Esophagus mucosa (tissue), 1 donor: Measurements from ENCODE around the gene PATL2. TPM values are rescaled to one million over a fixed set of nuclear protein-coding genes. Genes with fewer than 3 reads are reported as not detected.
"Not testable (repeated sequence)": the region's sequence is repeated elsewhere in the genome, so short reads cannot be mapped to it uniquely, and the experiment has no call there.

ENCODE experiments used
- ATAC-seq: fragments of 200-7000 bp; cut with Tn5 transposase; one replicate; pipeline ENCODE4 v1.9.1; 2020
- total RNA-seq: library from RNA; stranded (reverse); gene quantifications from one replicate; pipeline ENCODE4 v1.2.4, GENCODE V29; 2023
- donor health status: DM: yes; HTN: yes; CAD: no.

PATL2 gene
- total RNA-seq, 1 donor from 2014 or later = 1.2 TPM

GRCh38 chr15:44647036-44647435 lies 64.1 kb downstream of the PATL2 start:
- no peak for ATAC-seq

- no peak for ATAC-seq
Observed at GRCh38 chr15:44646460-44646859, 64.7 kb downstream of the PATL2 start.

- no peak for ATAC-seq
Observed at GRCh38 chr15:44641651-44642050, 69.5 kb downstream of the PATL2 start.

DNA sequence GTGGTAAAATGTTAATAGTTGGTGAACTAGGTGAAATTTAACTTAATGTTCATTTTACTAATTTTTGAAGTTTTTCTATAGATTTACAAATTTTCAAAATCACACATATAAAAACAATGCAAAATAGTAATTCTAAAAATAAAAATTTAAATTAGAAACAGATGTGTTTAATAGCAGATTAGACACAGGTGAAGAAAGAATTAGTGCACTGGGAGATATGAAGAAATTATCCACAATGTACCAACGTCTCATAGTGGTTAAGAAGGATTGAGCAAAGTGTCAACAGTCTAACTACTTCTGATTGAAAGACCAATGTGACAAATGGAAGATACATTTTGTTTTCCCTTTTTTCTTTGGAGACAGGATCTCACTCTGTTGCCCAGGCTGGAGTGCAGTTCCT lies 74.1 kb downstream of the PATL2 start:
- no peak for ATAC-seq

GRCh38 chr15:44633603-44634002 lies 77.5 kb downstream of the PATL2 start:
- ATAC-seq = peak; percentile 64

DNA sequence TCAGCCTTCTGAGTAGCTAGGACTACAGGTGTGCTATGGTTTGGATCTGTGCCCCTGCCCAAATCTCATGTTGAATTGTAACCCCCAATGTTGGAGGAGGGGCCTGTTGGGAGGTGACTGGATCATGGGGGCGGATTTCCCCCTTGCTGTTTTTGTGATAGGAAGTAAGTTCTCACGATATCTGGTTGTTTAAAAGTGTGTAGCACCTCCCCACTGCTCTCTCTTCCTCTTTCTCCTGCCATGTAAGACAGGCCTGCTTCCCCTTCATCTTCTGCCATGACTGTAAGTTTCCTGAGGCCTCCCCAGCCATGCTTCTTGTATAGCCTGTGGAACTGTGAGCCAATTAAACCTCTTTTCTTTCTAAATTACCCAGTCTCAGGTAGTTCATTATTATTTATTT lies 85.8 kb downstream of the PATL2 start:
- ATAC-seq = not testable (repeated sequence)

- ATAC-seq = no peak
Observed at GRCh38 chr15:44623178-44623577, 87.9 kb downstream of the PATL2 start.

DNA sequence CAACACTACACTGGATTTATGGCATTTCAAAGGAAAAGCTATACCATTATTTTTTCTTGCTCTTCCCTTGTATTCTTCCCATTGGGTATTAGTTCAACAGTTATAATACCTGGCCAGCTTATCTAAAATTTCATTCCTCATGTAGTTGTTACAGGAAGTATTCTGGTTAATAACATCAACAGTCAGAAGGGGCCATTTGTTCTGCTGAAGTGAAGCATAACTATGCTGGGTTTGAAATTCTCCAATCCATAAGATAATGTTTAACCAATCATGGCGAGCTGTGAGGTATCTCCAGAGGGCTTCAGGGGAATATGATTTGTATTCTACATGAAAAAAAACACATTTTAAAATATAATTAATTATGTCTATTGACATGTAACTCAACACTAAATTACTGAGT lies 91.0 kb downstream of the PATL2 start:
- ATAC-seq = no peak

GRCh38 chr15:44616974-44617373 lies 94.1 kb downstream of the PATL2 start:
- ATAC-seq = no peak

Other genes with a start within 250 kb of the PATL2 start
- gene EIF3J, start 174.2 kb downstream of the PATL2 start, total RNA-seq = 64.7 TPM
- gene SPG11, start 47.7 kb downstream of the PATL2 start, total RNA-seq = 57.9 TPM
- gene B2M, start 194 bp upstream of the PATL2 start, total RNA-seq = 469 TPM
- 17.9 TPM for gene TRIM69, start 25.2 kb upstream of the PATL2 start, total RNA-seq
- not detected for gene TERB2, start 245.4 kb upstream of the PATL2 start, total RNA-seq